Fibroblast of skin of back (primary cell): ENCODE results near the gene PFKFB2.

Experiments
- DNase-seq: peaks from one replicate; pipeline ENCODE4 v3.0.0-alpha.2; 2013

Gene PFKFB2

GRCh38 chr1:207067185-207067584 lies 14.1 kb downstream of the PFKFB2 start:
- DNase-seq = no peak

DNA sequence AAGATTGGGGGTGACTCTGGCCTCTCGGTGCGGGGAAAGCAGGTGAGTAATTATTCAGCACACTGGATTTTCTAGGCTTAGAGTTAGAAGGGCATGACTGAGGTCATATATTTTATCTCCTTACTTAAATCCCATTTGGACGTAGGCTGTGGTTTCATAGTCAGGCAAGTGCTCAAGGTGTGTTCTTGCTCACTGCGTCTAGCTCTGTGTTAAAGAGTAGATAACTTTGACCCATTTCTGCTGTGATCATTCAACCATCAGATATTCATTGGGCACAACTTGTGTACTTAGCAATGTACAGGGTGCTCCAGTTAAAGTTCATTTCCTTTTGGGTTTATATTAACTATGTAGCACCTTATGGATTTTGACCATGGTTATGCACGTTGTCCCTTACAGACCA lies 14.6 kb downstream of the PFKFB2 start:
- no peak for DNase-seq

DNA sequence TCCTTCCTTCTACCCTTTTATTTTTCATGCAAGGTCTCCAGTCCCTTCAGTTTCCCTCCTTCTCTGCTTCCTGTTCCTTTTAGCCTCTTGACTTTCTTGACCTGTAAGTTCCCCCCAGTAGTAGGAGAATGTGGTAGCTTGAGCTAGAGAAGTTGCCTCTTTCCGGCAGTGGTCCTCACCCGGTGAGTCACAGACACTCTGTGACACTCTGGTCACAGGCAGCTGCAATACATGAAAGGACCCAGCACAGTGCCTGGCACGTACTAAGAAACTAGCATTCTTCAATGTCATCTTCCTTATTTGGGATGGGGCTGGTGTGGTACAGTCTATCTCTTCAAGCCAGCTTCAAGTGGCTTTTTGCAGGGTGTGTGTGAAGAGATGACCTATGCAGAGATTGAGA lies 16.0 kb downstream of the PFKFB2 start:
- no peak for DNase-seq

DNA sequence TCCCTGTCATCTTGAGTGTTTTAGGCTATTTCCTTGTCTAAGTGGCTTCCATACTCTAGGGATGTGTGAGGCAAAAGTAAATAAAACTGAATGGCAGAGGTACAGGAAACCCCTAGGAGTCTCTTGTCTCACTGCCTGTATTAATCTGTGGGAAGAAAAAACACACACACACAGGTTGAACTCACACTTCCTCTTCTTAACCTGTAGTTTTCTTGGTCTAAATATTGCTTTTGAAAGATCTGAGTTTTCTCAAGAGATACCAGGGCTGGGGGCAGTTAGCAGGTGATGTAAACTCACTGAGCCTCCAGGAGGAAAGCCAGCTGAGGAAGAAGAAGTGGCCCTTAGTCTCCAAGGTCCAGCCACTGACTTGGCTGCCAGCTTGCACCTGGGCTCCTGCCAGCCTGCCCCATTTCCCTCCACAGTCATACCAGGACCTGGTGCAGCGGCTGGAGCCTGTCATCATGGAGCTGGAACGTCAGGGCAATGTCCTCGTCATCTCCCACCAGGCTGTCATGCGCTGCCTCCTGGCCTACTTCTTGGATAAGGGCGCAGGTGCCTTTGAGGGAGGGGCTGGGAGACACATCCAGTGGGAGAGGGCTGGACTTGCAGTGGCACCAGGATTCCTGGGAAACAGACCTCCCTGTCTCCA lies 16.9 kb downstream of the PFKFB2 start:
- no peak for DNase-seq

DNA sequence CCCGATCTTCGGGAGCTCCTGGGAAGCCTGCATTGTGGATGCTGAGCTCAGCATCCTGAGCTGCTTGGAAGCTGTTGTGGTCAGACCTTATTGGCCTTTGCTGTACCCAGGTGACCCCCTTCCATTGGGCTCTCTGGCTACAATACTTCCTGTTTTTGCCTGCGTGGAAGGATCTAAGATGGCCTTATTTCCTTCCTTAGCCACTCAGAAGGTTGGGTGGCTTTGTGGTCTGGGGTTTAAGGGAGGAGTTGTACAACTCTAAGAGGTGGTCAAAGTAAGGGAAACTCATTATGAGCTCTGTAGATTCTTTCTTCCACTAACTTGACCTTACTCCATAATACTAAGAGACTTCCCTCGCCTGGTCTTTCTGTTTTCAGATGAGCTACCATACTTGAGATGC lies 17.7 kb downstream of the PFKFB2 start:
- DNase-seq = no peak

- DNase-seq = peak; percentile 14
Measured at GRCh38 chr1:207071426-207071825, 18.4 kb downstream of the PFKFB2 start.

DNA sequence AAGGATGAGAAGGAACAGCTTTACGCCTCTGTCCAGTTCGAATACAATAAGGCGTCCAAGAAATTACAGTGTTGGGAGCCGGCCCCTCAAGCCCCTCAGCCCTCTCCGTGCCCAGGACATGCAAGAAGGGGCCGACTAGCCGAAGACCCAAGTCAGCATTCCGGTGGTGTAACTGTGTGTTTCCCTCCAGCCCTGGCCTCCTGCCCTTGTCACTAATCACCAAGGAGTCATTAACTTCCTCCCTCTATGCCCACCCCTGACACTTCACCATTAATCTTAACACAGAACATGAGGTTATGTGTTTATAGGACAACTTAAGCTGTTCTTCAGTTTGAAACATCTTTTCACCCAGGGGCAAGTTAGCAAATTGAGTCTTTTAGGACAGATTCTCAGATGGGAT lies 19.2 kb downstream of the PFKFB2 start:
- DNase-seq = no peak

GRCh38 chr1:207073906-207074820 lies 21.1 kb downstream of the PFKFB2 start:
- no peak for DNase-seq

DNA sequence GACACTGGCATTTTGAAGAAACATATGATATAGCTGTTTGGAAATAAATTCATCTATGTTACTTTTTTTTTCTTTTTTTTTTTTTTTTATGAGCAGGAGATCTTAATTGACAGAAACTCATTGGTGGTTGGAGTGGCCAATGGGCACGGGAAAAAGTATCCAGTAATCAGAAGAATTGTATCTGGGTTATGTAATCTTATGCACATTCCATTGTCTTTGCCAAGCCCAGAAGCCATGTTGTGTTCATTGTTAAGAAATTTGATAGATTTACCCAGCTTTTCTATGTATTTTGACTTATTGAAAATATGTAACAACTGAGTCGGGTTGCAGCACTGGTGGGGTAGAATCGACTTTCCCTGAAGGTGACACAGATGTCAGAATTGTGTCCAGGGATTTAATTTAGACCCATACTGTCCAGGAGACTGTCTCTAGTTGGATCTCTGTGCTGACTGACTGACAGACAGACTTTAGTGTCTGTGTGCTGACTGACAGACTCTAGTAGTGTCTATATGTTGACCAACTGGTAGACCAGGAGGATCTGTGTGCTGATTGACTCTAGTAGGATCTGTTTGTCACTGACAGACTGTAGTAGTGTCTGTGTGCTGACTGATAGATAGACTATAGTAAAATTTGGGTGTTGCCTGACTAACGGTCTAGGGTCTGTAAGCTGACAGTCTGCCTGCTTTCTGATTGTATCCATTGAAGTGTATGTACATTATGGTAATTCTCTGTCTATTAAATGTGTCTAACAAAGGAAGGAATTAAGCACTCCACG lies 23.3 kb downstream of the PFKFB2 start:
- DNase-seq = peak; percentile 8

- no peak for DNase-seq
Measured at GRCh38 chr1:207077012-207077411, 23.9 kb downstream of the PFKFB2 start.

- DNase-seq = peak; percentile 71
Measured at GRCh38 chr1:207077470-207078377, 24.6 kb downstream of the PFKFB2 start.

DNA sequence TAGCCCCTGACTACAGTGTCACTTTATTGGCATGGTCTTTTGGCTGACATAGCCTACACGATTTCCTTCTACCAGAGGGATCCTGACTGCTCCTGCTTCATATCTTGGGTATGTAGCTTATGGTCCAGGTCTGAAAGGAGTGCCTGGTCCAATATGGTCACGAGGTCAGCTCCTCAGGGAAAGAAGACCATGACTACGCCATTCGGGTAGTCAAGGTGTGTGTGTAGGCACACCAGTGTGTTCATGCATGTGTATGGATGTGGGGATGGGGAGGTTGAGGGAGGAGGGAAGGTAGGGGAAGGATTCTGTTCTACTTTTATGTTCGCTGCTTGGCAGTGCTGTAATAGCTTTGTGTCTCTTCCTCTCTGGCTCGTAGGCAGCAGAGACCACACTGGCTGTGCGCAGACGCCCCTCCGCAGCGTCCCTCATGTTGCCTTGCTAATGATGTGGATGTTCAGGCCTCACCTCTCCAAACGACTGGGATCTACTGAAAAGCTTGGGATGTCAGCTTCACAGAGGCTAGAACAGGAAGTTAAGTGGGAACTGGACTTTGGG lies 25.6 kb downstream of the PFKFB2 start:
- DNase-seq = no peak

DNA sequence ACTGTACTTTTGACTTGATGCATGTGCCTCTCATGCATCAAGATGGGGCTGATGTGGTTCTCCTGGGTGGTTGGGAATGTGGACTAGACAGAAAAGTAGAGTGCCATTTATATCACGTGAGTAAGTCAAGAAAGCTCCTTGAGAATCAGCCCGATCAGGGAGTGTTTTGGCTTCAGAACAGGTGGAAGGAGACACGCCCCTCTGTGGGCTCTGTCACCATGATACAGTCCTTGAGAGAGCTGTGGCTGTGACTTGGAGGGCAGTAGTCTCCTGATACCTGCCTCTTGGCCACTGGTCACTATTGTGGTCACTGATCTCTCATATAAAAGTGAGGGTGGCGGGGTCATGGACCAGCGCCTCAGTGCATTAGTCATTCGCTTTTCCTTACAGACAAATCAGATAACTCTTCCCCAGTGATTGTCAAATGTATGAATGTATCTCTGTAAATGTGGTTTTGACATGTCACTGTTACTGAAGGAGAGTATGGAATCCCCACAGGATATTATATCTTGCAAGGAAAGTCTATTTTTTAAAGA lies 26.7 kb downstream of the PFKFB2 start:
- no peak for DNase-seq

DNA sequence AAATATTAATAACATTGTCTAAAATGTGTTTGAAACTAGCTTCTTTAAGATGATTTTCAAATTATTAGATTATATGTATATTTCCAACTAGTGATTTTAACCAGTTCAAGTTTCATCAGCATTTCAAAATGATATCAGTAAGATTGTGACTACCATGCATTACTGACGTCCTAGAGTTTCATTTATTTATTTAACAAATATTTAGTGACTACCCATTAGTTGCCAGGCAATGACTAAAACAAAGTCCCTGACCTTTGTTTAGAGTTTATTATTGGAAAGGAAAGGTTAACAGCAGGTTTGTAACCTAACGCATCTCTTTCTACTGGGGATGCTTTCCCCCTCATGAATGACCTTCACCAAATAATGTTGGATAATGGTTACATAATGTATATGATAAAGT lies 28.0 kb downstream of the PFKFB2 start:
- DNase-seq = no peak

- no peak for DNase-seq
Measured at GRCh38 chr1:207081806-207082205, 28.7 kb downstream of the PFKFB2 start.

GRCh38 chr1:207084232-207084631 lies 31.2 kb downstream of the PFKFB2 start:
- peak; percentile 19 for DNase-seq

DNA sequence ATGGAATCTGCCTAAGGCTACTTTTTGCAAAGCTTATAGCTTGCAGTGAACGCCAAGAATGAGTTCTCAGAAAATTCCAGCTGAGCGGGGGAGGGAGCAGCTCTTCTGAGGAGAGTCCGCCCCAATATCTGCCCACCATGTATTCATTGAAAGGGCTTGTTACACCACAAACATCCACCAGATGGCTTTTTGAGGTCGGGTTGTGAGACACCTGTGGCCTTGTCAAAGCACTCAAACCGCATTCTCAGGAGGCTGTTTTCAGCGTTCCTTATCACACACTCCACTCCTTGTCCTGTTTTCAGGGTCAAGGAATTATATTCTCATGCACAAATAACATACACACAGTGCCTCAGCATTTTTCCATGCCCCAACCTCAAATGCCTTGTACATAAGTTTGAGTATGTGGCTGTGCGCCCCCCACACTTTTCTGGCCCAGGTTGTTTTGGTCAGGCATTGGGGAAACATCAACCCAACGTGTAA lies 31.7 kb downstream of the PFKFB2 start:
- peak; percentile 72 for DNase-seq

GRCh38 chr1:207085887-207086286 lies 32.8 kb downstream of the PFKFB2 start:
- no peak for DNase-seq

DNA sequence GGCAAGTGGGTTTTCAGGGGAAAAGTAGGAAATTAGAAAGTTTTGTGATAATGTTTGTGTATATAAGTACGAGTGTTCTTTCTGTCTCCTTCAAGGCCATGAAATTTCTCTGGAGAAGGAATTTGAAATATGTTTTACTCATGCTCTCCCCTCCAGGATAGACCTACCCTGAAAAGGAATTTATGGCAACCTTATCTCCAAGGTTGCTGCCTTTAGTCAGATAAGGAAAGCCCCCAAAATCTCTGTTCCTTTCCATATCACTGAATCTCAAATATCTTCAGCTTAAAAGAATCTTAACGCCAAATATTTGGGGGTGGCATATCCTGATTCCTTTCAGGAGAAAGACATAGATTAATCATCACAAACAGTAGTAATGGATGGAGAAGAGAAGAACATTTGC lies 35.1 kb downstream of the PFKFB2 start:
- DNase-seq = peak; percentile 38

- peak; percentile 29 for DNase-seq
Measured at GRCh38 chr1:207088701-207089626, 35.9 kb downstream of the PFKFB2 start, which contains the start of gene C4BPB. Gene C4BPB (plus strand): TSS chr1:207088860. CDS start chr1:207089532, 672 bp downstream.
